ENCODE measurements around the gene MALL.
"Not testable (repeated sequence)": the region's sequence is repeated elsewhere in the genome, so short reads cannot be mapped to it uniquely, and the experiment has no call there.

GRCh38 chr2:110108291-110108690 is 7.3 kb downstream of the MALL start:
- TF ChIP-seq CTCF, POLR2A (IDR thresholded peaks at IDR 0.05): not testable (repeated sequence)

Measured in lower leg skin (tissue), 3 donors.